GM18505 (cell line): ENCODE measurements around the gene CELF2.
"Not testable (repeated sequence)": the region's sequence is repeated elsewhere in the genome, so short reads cannot be mapped to it uniquely, and the experiment has no call there.

Experiments
- ATAC-seq: cut with Tn5 transposase; IDR thresholded peaks from one replicate; pipeline ENCODE4 v1.9.1; 2021; ENCODE audit not compliant: unreplicated experiment
- POLR2A ChIP-seq: IDR thresholded peaks from 4 replicates; pipeline ENCODE4 v1.6.1; 2011; ENCODE audit warnings: borderline replicate concordance; ENCODE audit not compliant: insufficient read depth, insufficient read length; ENCODE audit errors: extremely low read depth

Gene CELF2

GRCh38 chr10:11357439-11357838 lies 339.8 kb downstream of the CELF2 start:
- ATAC-seq: no peak
- TF ChIP-seq POLR2A: no peak

GRCh38 chr10:11358011-11358410 lies 340.3 kb downstream of the CELF2 start:
- no peak for ATAC-seq

GRCh38 chr10:11358923-11359575 lies 341.4 kb downstream of the CELF2 start:
- ATAC-seq: no peak
- TF ChIP-seq POLR2A: no peak

More at GRCh38 chr10:11358011-11358410, 340.3 kb downstream of the CELF2 start:
- no peak for TF ChIP-seq POLR2A

GRCh38 chr10:11359869-11360268 lies 342.2 kb downstream of the CELF2 start:
- TF ChIP-seq POLR2A: no peak
- ATAC-seq: no peak

- no peak for ATAC-seq
- TF ChIP-seq POLR2A: no peak
Measured at GRCh38 chr10:11363497-11363896, 345.8 kb downstream of the CELF2 start.

GRCh38 chr10:11364241-11364640 lies 346.6 kb downstream of the CELF2 start:
- ATAC-seq: no peak
- no peak for TF ChIP-seq POLR2A

- not testable (repeated sequence) for ATAC-seq
Measured at GRCh38 chr10:11366889-11367288, 349.2 kb downstream of the CELF2 start.

- no peak for ATAC-seq
- TF ChIP-seq POLR2A: no peak
Measured at GRCh38 chr10:11367505-11367904, 349.8 kb downstream of the CELF2 start.

GRCh38 chr10:11373717-11374171 lies 356.1 kb downstream of the CELF2 start:
- ATAC-seq: no peak
- TF ChIP-seq POLR2A: no peak

- no peak for TF ChIP-seq POLR2A
- ATAC-seq: no peak
Measured at GRCh38 chr10:11377267-11377666, 359.6 kb downstream of the CELF2 start.

GRCh38 chr10:11378835-11379234 lies 361.2 kb downstream of the CELF2 start:
- ATAC-seq: no peak
- no peak for TF ChIP-seq POLR2A

- TF ChIP-seq POLR2A: no peak
- ATAC-seq: no peak
Measured at GRCh38 chr10:11379771-11380170, 362.1 kb downstream of the CELF2 start.

- ATAC-seq: no peak
- no peak for TF ChIP-seq POLR2A
Measured at GRCh38 chr10:11381023-11381422, 363.4 kb downstream of the CELF2 start.

- TF ChIP-seq POLR2A: no peak
- no peak for ATAC-seq
Measured at GRCh38 chr10:11381511-11381910, 363.8 kb downstream of the CELF2 start.

GRCh38 chr10:11382187-11382586 lies 364.5 kb downstream of the CELF2 start:
- no peak for ATAC-seq
- TF ChIP-seq POLR2A: no peak

- ATAC-seq: no peak
- TF ChIP-seq POLR2A: no peak
Measured at GRCh38 chr10:11386044-11386443, 368.4 kb downstream of the CELF2 start.
